Liver (tissue), 9 donors: Measurements from ENCODE around the gene NCMAP. TPM values are rescaled to one million over a fixed set of nuclear protein-coding genes. Genes with fewer than 3 reads are reported as not detected.

Experiments
- DNase-seq: peaks from one replicate; pipeline ENCODE4 v3.0.0-alpha.2; 2017; ENCODE audit warnings: low spot score
- H3K27ac ChIP-seq, 2 donors: one replicate each; pipeline ENCODE4 v1.7.0; 2013; ENCODE audit warnings: inconsistent platforms in 2 of 2, low read length in 2 of 2, control low read depth in 1 of 2, low read depth in 1 of 2, mild to moderate bottlenecking in 1 of 2
- H3K27me3 ChIP-seq, 4 donors: one replicate each; pipeline versions ENCODE4 v1.6.1 to v1.7.0; 2013; ENCODE audit warnings: low read length in 3 of 4, inconsistent platforms in 1 of 4, mild to moderate bottlenecking in 1 of 4, moderate library complexity in 1 of 4; ENCODE audit not compliant: control insufficient read depth in 4 of 4, insufficient read depth in 4 of 4
- H3K36me3 ChIP-seq, 4 donors: one replicate each; pipeline versions ENCODE4 v1.6.1 to v1.7.0; 2013; ENCODE audit warnings: low read length in 3 of 4, mild to moderate bottlenecking in 3 of 4, low read depth in 1 of 4, moderate library complexity in 1 of 4; ENCODE audit not compliant: control insufficient read depth in 4 of 4, insufficient read depth in 3 of 4
- H3K4me1 ChIP-seq, 4 donors: one replicate each; pipeline versions ENCODE4 v1.6.1 to v1.7.0; 2013; ENCODE audit warnings: low read length in 3 of 4, mild to moderate bottlenecking in 3 of 4, moderate library complexity in 1 of 4; ENCODE audit not compliant: control insufficient read depth in 4 of 4, insufficient read depth in 4 of 4
- H3K4me3 ChIP-seq, 3 donors: one replicate each; pipeline versions ENCODE4 v1.6.1 to v1.7.0; 2013; ENCODE audit warnings: low read length in 3 of 3, control low read depth in 1 of 3, low read depth in 1 of 3, mild to moderate bottlenecking in 1 of 3
- H3K9ac ChIP-seq, 2 donors: one replicate each; pipeline ENCODE4 v1.7.0; 2013; ENCODE audit warnings: low read length in 2 of 2, mild to moderate bottlenecking in 2 of 2, moderate library complexity in 2 of 2, control low read depth in 1 of 2, low read depth in 1 of 2
- H3K9me3 ChIP-seq, 4 donors: one replicate each; pipeline versions ENCODE4 v1.6.1 to v1.7.0; 2013; ENCODE audit warnings: low read length in 3 of 4; ENCODE audit not compliant: control insufficient read depth in 4 of 4
- CTCF ChIP-seq: fragments of 150-350 bp; IDR thresholded peaks from 2 replicates; pipeline ENCODE4 v1.5.1; 2017; ENCODE audit warnings: improper control_type of control experiment, low read depth, low read length; ENCODE audit not compliant: missing input control
- EGR1 ChIP-seq, 2 donors: IDR thresholded peaks; 2 replicates each; pipeline ENCODE4 v1.6.1; 2016 to 2018; ENCODE audit warnings: antibody characterized with exemption in 2 of 2, low read depth in 2 of 2
- FOXA2 ChIP-seq: IDR thresholded peaks from 2 replicates; pipeline ENCODE4 v1.6.1; 2016; ENCODE audit warnings: antibody characterized with exemption
- GABPA ChIP-seq, 2 donors: IDR thresholded peaks in 1 of 2; conservative IDR thresholded peaks in 1 of 2; 2 replicates each; pipeline ENCODE4 v1.6.1; 2016; ENCODE audit warnings: antibody characterized with exemption in 2 of 2, mild to moderate bottlenecking in 1 of 2, moderate library complexity in 1 of 2
- HNF4G ChIP-seq: IDR thresholded peaks from 2 replicates; pipeline ENCODE4 v1.6.1; 2016; ENCODE audit warnings: antibody characterized with exemption
- JUND ChIP-seq, 2 donors: IDR thresholded peaks; 2 replicates each; pipeline ENCODE4 v1.6.1; 2016; ENCODE audit warnings: antibody characterized with exemption in 2 of 2
- RAD21 ChIP-seq, 2 donors: IDR thresholded peaks; 2 replicates each; pipeline ENCODE4 v1.6.1; 2016; ENCODE audit warnings: antibody characterized with exemption in 2 of 2, mild to moderate bottlenecking in 2 of 2
- RXRA ChIP-seq, 2 donors: IDR thresholded peaks; 2 replicates each; pipeline ENCODE4 v1.6.1; 2017 to 2018; ENCODE audit warnings: antibody characterized with exemption in 2 of 2, mild to moderate bottlenecking in 1 of 2
- SP1 ChIP-seq: IDR thresholded peaks from 2 replicates; pipeline ENCODE4 v1.6.1; 2018; ENCODE audit warnings: antibody characterized with exemption, mild to moderate bottlenecking
- TAF1 ChIP-seq: conservative IDR thresholded peaks from 2 replicates; pipeline ENCODE4 v1.6.1; 2016; ENCODE audit warnings: antibody characterized with exemption, mild to moderate bottlenecking
- YY1 ChIP-seq: IDR thresholded peaks from 2 replicates; pipeline ENCODE4 v1.6.1; 2016; ENCODE audit warnings: antibody characterized with exemption, mild to moderate bottlenecking
- WGBS: extraction: QIAGEN DNeasy Blood & Tissue Kit; methylation state at CpG from one replicate; pipeline ENCODE4 v1.1.7; 2013; 5-methylcytosine and 5-hydroxymethylcytosine counted together
- polyA plus RNA-seq, 2 donors: library from polyadenylated mRNA; stranded (reverse) in 1 of 2; unstranded in 1 of 2; fragments of 200-250 nt in 1 of 2; fragments of >200 nt in 1 of 2; fragmentation: Nextera tagmentation in 1 of 2; extraction: Ambion mirVana in 1 of 2; gene quantifications; one replicate each; pipeline versions ENCODE4 v1.2.1 to v1.2.3, GENCODE V29; 2013 to 2015
- total RNA-seq, 2 donors: library from RNA; depleted of rRNA; stranded (reverse); fragments of >200 nt; gene quantifications; one replicate each; pipeline ENCODE4 v1.2.3, GENCODE V29; 2014
- TF ChIP-seq, protein P1 (sequence below): IDR thresholded peaks from 2 replicates; pipeline ENCODE4 v1.6.1; 2016; ENCODE audit warnings: antibody characterized with exemption, mild to moderate bottlenecking
- TF ChIP-seq, protein P2 (sequence below): IDR thresholded peaks from 2 replicates; pipeline ENCODE4 v1.6.1; 2016; ENCODE audit warnings: antibody characterized with exemption
- donor health status: healthy.
- donor health status: healthy.
- donor health status: healthy.
- donor health status: healthy.
- donor health status: healthy.

NCMAP gene
- total and polyA plus RNA-seq, 4 donors = 0.31 to 4.8 (median 0.61) TPM

- no peak for TF ChIP-seq GABPA (IDR thresholded peaks at IDR 0.05 in 1 of 2, conservative IDR thresholded peaks at IDR 0.05 in 1 of 2)
- no peak for TF ChIP-seq EGR1 (IDR thresholded peaks at IDR 0.05; ENCODE audit: low read depth in 2 of 2)
- Histone ChIP-seq H3K27me3 (no peaks in the 10 kb centered on the region), H3K36me3 (no peaks in the 10 kb centered on the region), H3K4me3 (no peak overlapping the region), H3K9ac (no peak overlapping the region), H3K9me3 (no peaks in the 10 kb centered on the region), H3K4me1 (peaks cover 5 to 35% (median 24%) of the 10 kb centered on the region in 4 donors), H3K27ac (no peak overlapping the region)
- whole genome bisulfite sequencing = 100% methylated on average over 4 of the region's 4 CpGs
- DNase-seq = no peak
These were observed 1.2 kb upstream of the NCMAP start for GRCh38 chr1:24554714-24555113.

DNA sequence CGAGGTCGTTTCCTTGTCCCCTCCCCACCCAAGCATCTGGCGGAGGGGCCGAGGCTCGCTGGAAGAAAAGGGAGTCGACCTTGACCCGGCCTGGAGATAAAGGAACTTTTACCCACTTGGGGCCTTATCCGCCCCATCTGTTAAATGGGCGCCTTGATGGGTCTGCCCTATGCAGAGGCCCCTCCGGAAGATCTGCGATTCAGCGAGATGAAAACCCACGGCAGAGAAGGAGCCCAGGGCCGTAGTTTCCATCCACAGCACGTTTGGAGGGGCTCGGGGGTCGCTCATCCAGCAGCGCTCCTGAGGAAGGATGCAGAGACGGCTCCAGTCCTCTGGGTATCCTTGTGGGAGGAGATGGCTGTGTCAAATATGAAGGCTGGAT is 518 bp downstream of the NCMAP start:
- no peaks in the 10 kb centered on the region for H3K36me3 ChIP-seq
- DNase-seq = no peak
- no peaks in the 10 kb centered on the region for H3K9me3 ChIP-seq
- no peak overlapping the region for H3K27ac ChIP-seq
- H3K9ac ChIP-seq = no peak overlapping the region
- no peaks in the 10 kb centered on the region for H3K27me3 ChIP-seq
- peak overlapping the region in 2 of 3 donors; percentile 37 to 55 for H3K4me3 ChIP-seq
- 63% methylated on average over 19 of the region's 19 CpGs for WGBS
- TF ChIP-seq CTCF (no peak), HNF4G (no peak)
- peaks cover 5 to 25% (median 16%) of the 10 kb centered on the region in 4 donors for H3K4me1 ChIP-seq

DNA sequence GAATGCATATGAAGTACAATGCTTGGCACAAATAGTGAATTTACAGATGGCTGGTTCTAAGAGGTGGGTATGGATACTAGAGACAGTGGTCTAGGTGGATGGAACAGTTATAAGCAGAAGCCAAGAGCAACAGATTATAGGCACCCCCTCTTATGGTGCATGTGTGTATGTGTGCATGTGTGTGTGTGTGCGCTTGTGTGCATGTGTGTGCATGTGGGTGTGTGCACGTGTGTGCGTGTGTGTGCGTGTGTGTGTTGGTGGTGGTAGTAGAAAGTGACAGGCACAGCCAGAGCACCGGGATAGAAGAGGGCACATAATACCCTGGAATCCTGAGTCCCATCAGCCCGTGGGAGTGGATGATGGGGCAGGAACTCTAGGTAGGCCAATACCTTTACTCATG is 1.3 kb downstream of the NCMAP start:
- H3K4me1 ChIP-seq = peaks cover 5 to 17% (median 8%) of the 10 kb centered on the region in 4 donors
- no peak overlapping the region for H3K4me3 ChIP-seq
- DNase-seq = no peak
- TF ChIP-seq CTCF = no peak
- TF ChIP-seq TAF1 = no peak
- no peak for TF ChIP-seq JUND (IDR thresholded peaks at IDR 0.05)
- TF ChIP-seq RAD21 (IDR thresholded peaks at IDR 0.05) = no peak
- no peak for TF ChIP-seq FOXA2
- TF ChIP-seq RXRA (IDR thresholded peaks at IDR 0.05) = no peak
- TF ChIP-seq, protein P1, sequence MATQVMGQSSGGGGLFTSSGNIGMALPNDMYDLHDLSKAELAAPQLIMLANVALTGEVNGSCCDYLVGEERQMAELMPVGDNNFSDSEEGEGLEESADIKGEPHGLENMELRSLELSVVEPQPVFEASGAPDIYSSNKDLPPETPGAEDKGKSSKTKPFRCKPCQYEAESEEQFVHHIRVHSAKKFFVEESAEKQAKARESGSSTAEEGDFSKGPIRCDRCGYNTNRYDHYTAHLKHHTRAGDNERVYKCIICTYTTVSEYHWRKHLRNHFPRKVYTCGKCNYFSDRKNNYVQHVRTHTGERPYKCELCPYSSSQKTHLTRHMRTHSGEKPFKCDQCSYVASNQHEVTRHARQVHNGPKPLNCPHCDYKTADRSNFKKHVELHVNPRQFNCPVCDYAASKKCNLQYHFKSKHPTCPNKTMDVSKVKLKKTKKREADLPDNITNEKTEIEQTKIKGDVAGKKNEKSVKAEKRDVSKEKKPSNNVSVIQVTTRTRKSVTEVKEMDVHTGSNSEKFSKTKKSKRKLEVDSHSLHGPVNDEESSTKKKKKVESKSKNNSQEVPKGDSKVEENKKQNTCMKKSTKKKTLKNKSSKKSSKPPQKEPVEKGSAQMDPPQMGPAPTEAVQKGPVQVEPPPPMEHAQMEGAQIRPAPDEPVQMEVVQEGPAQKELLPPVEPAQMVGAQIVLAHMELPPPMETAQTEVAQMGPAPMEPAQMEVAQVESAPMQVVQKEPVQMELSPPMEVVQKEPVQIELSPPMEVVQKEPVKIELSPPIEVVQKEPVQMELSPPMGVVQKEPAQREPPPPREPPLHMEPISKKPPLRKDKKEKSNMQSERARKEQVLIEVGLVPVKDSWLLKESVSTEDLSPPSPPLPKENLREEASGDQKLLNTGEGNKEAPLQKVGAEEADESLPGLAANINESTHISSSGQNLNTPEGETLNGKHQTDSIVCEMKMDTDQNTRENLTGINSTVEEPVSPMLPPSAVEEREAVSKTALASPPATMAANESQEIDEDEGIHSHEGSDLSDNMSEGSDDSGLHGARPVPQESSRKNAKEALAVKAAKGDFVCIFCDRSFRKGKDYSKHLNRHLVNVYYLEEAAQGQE = no peak
- TF ChIP-seq SP1 = no peak
- TF ChIP-seq, protein P2, sequence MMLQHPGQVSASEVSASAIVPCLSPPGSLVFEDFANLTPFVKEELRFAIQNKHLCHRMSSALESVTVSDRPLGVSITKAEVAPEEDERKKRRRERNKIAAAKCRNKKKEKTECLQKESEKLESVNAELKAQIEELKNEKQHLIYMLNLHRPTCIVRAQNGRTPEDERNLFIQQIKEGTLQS = no peak
- no peak for TF ChIP-seq HNF4G
- no peak for TF ChIP-seq YY1
- TF ChIP-seq GABPA (IDR thresholded peaks at IDR 0.05 in 1 of 2, conservative IDR thresholded peaks at IDR 0.05 in 1 of 2) = no peak
- H3K9me3 ChIP-seq = no peaks in the 10 kb centered on the region
- H3K27ac ChIP-seq = no peak overlapping the region
- H3K36me3 ChIP-seq = no peaks in the 10 kb centered on the region
- H3K9ac ChIP-seq = no peak overlapping the region
- no peaks in the 10 kb centered on the region for H3K27me3 ChIP-seq
- WGBS = 96% methylated on average over 6 of the region's 6 CpGs
